ENCODE measurements around the gene UBR4.

Gene UBR4

DNA sequence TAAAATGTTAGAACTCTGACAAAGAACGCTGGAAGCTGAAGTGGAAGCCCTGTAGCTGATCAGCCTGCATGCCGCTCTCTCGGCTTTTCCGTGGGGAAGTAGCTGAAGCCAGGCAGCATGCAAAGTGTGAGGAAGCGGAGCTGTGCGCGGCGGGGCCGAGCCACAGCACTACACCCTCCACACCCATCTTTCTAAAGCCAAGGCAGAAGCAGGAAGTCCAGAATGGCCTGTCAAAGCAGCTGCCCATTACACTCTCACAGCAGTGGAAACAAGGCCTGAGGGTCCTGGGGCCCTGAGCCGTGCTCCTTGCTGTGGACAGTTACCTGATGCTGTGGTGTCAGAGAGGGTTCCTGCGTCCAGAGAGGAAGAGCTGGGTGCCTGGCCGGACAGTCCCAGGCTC lies 69.6 kb downstream of the UBR4 start:
- TF ChIP-seq ESRRG (CRISPR knock-in tag; IDR thresholded peaks at IDR 0.05): no peak
- no peak for TF ChIP-seq ZFP3 (CRISPR knock-in tag; IDR thresholded peaks at IDR 0.05)
- TF ChIP-seq ZNF565 (CRISPR knock-in tag; conservative IDR thresholded peaks at IDR 0.05; ENCODE audit: low read depth): no peak
- TF ChIP-seq ZNF70 (CRISPR knock-in tag; IDR thresholded peaks at IDR 0.05): no peak
- TF ChIP-seq, protein P1, sequence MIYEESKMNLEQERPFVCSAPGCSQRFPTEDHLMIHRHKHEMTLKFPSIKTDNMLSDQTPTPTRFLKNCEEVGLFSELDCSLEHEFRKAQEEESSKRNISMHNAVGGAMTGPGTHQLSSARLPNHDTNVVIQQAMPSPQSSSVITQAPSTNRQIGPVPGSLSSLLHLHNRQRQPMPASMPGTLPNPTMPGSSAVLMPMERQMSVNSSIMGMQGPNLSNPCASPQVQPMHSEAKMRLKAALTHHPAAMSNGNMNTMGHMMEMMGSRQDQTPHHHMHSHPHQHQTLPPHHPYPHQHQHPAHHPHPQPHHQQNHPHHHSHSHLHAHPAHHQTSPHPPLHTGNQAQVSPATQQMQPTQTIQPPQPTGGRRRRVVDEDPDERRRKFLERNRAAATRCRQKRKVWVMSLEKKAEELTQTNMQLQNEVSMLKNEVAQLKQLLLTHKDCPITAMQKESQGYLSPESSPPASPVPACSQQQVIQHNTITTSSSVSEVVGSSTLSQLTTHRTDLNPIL (CRISPR knock-in tag; IDR thresholded peaks at IDR 0.05; ENCODE audit: low read depth): no peak
- TF ChIP-seq ARNTL (CRISPR knock-in tag; IDR thresholded peaks at IDR 0.05; ENCODE audit: borderline replicate concordance, low read depth): no peak
- TF ChIP-seq SNAI2 (CRISPR knock-in tag; IDR thresholded peaks at IDR 0.05): no peak
- TF ChIP-seq, protein P2, sequence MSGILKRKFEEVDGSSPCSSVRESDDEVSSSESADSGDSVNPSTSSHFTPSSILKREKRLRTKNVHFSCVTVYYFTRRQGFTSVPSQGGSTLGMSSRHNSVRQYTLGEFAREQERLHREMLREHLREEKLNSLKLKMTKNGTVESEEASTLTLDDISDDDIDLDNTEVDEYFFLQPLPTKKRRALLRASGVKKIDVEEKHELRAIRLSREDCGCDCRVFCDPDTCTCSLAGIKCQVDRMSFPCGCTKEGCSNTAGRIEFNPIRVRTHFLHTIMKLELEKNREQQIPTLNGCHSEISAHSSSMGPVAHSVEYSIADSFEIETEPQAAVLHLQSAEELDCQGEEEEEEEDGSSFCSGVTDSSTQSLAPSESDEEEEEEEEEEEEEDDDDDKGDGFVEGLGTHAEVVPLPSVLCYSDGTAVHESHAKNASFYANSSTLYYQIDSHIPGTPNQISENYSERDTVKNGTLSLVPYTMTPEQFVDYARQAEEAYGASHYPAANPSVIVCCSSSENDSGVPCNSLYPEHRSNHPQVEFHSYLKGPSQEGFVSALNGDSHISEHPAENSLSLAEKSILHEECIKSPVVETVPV (CRISPR knock-in tag; IDR thresholded peaks at IDR 0.05): no peak
- TF ChIP-seq, protein P3, sequence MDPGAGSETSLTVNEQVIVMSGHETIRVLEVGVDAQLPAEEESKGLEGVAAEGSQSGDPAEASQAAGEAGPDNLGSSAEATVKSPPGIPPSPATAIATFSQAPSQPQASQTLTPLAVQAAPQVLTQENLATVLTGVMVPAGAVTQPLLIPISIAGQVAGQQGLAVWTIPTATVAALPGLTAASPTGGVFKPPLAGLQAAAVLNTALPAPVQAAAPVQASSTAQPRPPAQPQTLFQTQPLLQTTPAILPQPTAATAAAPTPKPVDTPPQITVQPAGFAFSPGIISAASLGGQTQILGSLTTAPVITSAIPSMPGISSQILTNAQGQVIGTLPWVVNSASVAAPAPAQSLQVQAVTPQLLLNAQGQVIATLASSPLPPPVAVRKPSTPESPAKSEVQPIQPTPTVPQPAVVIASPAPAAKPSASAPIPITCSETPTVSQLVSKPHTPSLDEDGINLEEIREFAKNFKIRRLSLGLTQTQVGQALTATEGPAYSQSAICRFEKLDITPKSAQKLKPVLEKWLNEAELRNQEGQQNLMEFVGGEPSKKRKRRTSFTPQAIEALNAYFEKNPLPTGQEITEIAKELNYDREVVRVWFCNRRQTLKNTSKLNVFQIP (CRISPR knock-in tag; IDR thresholded peaks at IDR 0.05; ENCODE audit: borderline replicate concordance, low read depth): no peak
- TF ChIP-seq ZFP30 (CRISPR knock-in tag; IDR thresholded peaks at IDR 0.05): no peak
- TF ChIP-seq BACH2 (CRISPR knock-in tag; IDR thresholded peaks at IDR 0.05; ENCODE audit: borderline replicate concordance): no peak
- TF ChIP-seq, protein P4, sequence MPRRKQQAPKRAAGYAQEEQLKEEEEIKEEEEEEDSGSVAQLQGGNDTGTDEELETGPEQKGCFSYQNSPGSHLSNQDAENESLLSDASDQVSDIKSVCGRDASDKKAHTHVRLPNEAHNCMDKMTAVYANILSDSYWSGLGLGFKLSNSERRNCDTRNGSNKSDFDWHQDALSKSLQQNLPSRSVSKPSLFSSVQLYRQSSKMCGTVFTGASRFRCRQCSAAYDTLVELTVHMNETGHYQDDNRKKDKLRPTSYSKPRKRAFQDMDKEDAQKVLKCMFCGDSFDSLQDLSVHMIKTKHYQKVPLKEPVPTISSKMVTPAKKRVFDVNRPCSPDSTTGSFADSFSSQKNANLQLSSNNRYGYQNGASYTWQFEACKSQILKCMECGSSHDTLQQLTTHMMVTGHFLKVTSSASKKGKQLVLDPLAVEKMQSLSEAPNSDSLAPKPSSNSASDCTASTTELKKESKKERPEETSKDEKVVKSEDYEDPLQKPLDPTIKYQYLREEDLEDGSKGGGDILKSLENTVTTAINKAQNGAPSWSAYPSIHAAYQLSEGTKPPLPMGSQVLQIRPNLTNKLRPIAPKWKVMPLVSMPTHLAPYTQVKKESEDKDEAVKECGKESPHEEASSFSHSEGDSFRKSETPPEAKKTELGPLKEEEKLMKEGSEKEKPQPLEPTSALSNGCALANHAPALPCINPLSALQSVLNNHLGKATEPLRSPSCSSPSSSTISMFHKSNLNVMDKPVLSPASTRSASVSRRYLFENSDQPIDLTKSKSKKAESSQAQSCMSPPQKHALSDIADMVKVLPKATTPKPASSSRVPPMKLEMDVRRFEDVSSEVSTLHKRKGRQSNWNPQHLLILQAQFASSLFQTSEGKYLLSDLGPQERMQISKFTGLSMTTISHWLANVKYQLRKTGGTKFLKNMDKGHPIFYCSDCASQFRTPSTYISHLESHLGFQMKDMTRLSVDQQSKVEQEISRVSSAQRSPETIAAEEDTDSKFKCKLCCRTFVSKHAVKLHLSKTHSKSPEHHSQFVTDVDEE (CRISPR knock-in tag; IDR thresholded peaks at IDR 0.05): no peak
- no peak for TF ChIP-seq OSR1 (CRISPR knock-in tag; IDR thresholded peaks at IDR 0.05)
- TF ChIP-seq TOX (CRISPR knock-in tag; IDR thresholded peaks at IDR 0.05; ENCODE audit: borderline replicate concordance): no peak
- TF ChIP-seq PPARA (CRISPR knock-in tag; IDR thresholded peaks at IDR 0.05; ENCODE audit: borderline replicate concordance): no peak
- TF ChIP-seq, protein P5, sequence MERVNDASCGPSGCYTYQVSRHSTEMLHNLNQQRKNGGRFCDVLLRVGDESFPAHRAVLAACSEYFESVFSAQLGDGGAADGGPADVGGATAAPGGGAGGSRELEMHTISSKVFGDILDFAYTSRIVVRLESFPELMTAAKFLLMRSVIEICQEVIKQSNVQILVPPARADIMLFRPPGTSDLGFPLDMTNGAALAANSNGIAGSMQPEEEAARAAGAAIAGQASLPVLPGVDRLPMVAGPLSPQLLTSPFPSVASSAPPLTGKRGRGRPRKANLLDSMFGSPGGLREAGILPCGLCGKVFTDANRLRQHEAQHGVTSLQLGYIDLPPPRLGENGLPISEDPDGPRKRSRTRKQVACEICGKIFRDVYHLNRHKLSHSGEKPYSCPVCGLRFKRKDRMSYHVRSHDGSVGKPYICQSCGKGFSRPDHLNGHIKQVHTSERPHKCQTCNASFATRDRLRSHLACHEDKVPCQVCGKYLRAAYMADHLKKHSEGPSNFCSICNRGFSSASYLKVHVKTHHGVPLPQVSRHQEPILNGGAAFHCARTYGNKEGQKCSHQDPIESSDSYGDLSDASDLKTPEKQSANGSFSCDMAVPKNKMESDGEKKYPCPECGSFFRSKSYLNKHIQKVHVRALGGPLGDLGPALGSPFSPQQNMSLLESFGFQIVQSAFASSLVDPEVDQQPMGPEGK (CRISPR knock-in tag; IDR thresholded peaks at IDR 0.05; ENCODE audit: borderline replicate concordance): no peak
- TF ChIP-seq RARB (CRISPR knock-in tag; IDR thresholded peaks at IDR 0.05): no peak
- no peak for ATAC-seq

DNA sequence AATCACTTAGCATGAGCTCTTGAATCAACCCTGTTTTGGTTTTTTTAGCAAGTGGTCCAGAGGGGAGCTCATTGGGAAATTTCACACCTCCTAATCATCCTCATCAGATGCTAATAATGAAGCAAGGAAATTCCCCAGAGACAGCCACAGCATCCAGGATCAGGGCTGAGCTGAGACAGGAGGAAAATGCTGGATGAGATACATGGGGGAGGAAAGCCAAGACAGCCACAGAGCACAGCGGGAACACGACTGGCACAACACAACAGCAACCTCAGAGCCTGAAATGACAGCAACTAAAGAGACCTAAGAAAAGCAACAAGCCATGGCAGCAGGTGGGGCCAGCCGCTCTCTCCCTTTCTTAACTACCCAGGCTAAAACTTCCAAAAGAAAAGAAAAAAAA lies 70.4 kb downstream of the UBR4 start:
- TF ChIP-seq ZNF70 (CRISPR knock-in tag; IDR thresholded peaks at IDR 0.05) (no peak), ZFP30 (CRISPR knock-in tag; IDR thresholded peaks at IDR 0.05) (no peak), ISL1 (CRISPR knock-in tag; IDR thresholded peaks at IDR 0.05) (no peak), ARNTL (CRISPR knock-in tag; IDR thresholded peaks at IDR 0.05; ENCODE audit: borderline replicate concordance, low read depth) (no peak), ZNF8 (CRISPR knock-in tag; IDR thresholded peaks at IDR 0.05) (no peak), ESRRG (CRISPR knock-in tag; IDR thresholded peaks at IDR 0.05) (no peak), PPARA (CRISPR knock-in tag; IDR thresholded peaks at IDR 0.05; ENCODE audit: borderline replicate concordance) (no peak), RARB (CRISPR knock-in tag; IDR thresholded peaks at IDR 0.05) (no peak), TCF4 (CRISPR knock-in tag; IDR thresholded peaks at IDR 0.05; ENCODE audit: borderline replicate concordance) (no peak)
- TF ChIP-seq, protein P3 (CRISPR knock-in tag; IDR thresholded peaks at IDR 0.05; ENCODE audit: borderline replicate concordance, low read depth): no peak
- TF ChIP-seq, protein P4 (CRISPR knock-in tag; IDR thresholded peaks at IDR 0.05): no peak
- ATAC-seq: no peak
